IMR-90 (cell line): ENCODE measurements around the gene AUH. TPM values are rescaled to one million over a fixed set of nuclear protein-coding genes. Genes with fewer than 3 reads are reported as not detected.
A peak's percentile ranks its signal among the peaks of the same experiment; 100 is the strongest.

ENCODE experiments used
- ATAC-seq: fragments of 200-7000 bp; cut with Tn5 transposase; 2 replicates; pipeline ENCODE4 v1.9.1; 2020; ENCODE audit warnings: low read depth, mild to moderate bottlenecking, moderate library complexity
- BruUV-seq: library from RNA; stranded (reverse); fragments of 400-500 nt; replicated peaks from 2 replicates; lab custom pipeline; 2021; lab: Mats Ljungman, UMichigan
- CTCF ChIA-PET: fragments of 300-600 bp; formaldehyde crosslinking; extraction: SDS; loops from one replicate; lab custom pipeline; 2021; ENCODE audit warnings: antibody characterized with exemption; lab: Yijun Ruan, JAX
- POLR2A ChIA-PET: fragments of 300-600 bp; sonication (Branson Sonifier 250); formaldehyde crosslinking; loops from one replicate; lab custom pipeline; 2022; ENCODE audit warnings: antibody characterized with exemption; ENCODE audit not compliant: unreplicated experiment; lab: Charles Lee
- DNase-seq: peaks from one replicate; pipeline ENCODE4 v3.0.0; 2013
- H2AFZ ChIP-seq: replicated peaks from 2 replicates; pipeline ENCODE3; 2013; ENCODE audit warnings: low read length, mild to moderate bottlenecking; ENCODE audit not compliant: poor library complexity
- H2AK5ac ChIP-seq: 2 replicates; pipeline ENCODE4 v1.6.1; 2013; ENCODE audit warnings: low read depth, low read length, inconsistent platforms
- H2AK9ac ChIP-seq: replicated peaks from 2 replicates; pipeline ENCODE3; 2013; ENCODE audit warnings: mild to moderate bottlenecking, low read depth, low read length, moderate library complexity; ENCODE audit not compliant: poor library complexity
- H2BK120ac ChIP-seq: 2 replicates; pipeline ENCODE4 v1.6.1; 2013; ENCODE audit warnings: low read depth, low read length, inconsistent platforms
- H2BK15ac ChIP-seq: 3 replicates; pipeline ENCODE4 v1.6.1; 2013; ENCODE audit warnings: low read depth, low read length, inconsistent platforms
- H2BK20ac ChIP-seq: 2 replicates; pipeline ENCODE4 v1.6.1; 2013; ENCODE audit warnings: low read depth, mild to moderate bottlenecking, inconsistent platforms, low read length, moderate library complexity
- H2BK5ac ChIP-seq: 2 replicates; pipeline ENCODE4 v1.6.1; 2013; ENCODE audit warnings: mild to moderate bottlenecking, low read depth, low read length, inconsistent platforms; ENCODE audit not compliant: poor library complexity, severe bottlenecking
- H3K14ac ChIP-seq: replicated peaks from 2 replicates; pipeline ENCODE4 v1.6.1; 2013; ENCODE audit warnings: low read depth, low read length, inconsistent platforms
- H3K18ac ChIP-seq: 2 replicates; pipeline ENCODE4 v1.6.1; 2013; ENCODE audit warnings: low read depth, low read length, control low read depth
- H3K23ac ChIP-seq: 2 replicates; pipeline ENCODE4 v1.6.1; 2013; ENCODE audit warnings: low read depth, low read length, inconsistent platforms
- H3K27ac ChIP-seq: 2 replicates; pipeline ENCODE4 v1.5.1; 2013; ENCODE audit warnings: mild to moderate bottlenecking, control low read depth, low read length; ENCODE audit not compliant: insufficient read depth
- H3K27me3 ChIP-seq: 2 replicates; pipeline ENCODE4 v1.6.1; 2013; ENCODE audit warnings: low read length; ENCODE audit not compliant: control insufficient read depth, insufficient read depth
- H3K36me3 ChIP-seq: 2 replicates; pipeline ENCODE4 v1.6.1; 2013; ENCODE audit warnings: low read length, mixed read lengths; ENCODE audit not compliant: control insufficient read depth, insufficient read depth
- H3K4ac ChIP-seq: 2 replicates; pipeline ENCODE4 v1.6.1; 2013; ENCODE audit warnings: low read depth, low read length, inconsistent platforms
- H3K4me1 ChIP-seq: 2 replicates; pipeline ENCODE4 v1.6.1; 2013; ENCODE audit warnings: low read length, mixed read lengths; ENCODE audit not compliant: control insufficient read depth, insufficient read depth
- H3K4me2 ChIP-seq: 2 replicates; pipeline ENCODE4 v1.6.1; 2013; ENCODE audit warnings: low read depth, mild to moderate bottlenecking, control low read depth, low read length, moderate library complexity
- H3K4me3 ChIP-seq: 2 replicates; pipeline ENCODE4 v1.5.1; 2013; ENCODE audit warnings: low read depth, mild to moderate bottlenecking, control low read depth, low read length, moderate library complexity; ENCODE audit not compliant: insufficient read depth
- H3K56ac ChIP-seq: 2 replicates; pipeline ENCODE4 v1.6.1; 2013; ENCODE audit warnings: low read length, inconsistent platforms; ENCODE audit not compliant: insufficient read depth; ENCODE audit errors: extremely low read depth
- H3K79me1 ChIP-seq, 2 experiments: 2 replicates each; pipeline ENCODE4 v1.6.1; 2013; ENCODE audit warnings: low read length in 2 of 2, inconsistent platforms in 1 of 2, low read depth in 1 of 2
- H3K9ac ChIP-seq: 2 replicates; pipeline ENCODE4 v1.6.1; 2013; ENCODE audit warnings: low read depth, low read length, control low read depth
- H3K9me1 ChIP-seq: 2 replicates; pipeline ENCODE4 v1.6.1; 2013; ENCODE audit warnings: low read length, inconsistent platforms; ENCODE audit not compliant: insufficient read depth
- H3K9me3 ChIP-seq: 2 replicates; pipeline ENCODE4 v1.6.1; 2013; ENCODE audit warnings: low read length; ENCODE audit not compliant: control insufficient read depth, insufficient read depth
- H4K20me1 ChIP-seq: 2 replicates; pipeline ENCODE4 v1.6.1; 2013; ENCODE audit warnings: low read length, inconsistent platforms; ENCODE audit not compliant: insufficient read depth
- H4K5ac ChIP-seq: 2 replicates; pipeline ENCODE4 v1.6.1; 2013; ENCODE audit warnings: mild to moderate bottlenecking, low read depth, low read length, control low read depth
- H4K8ac ChIP-seq, 2 experiments: 2 replicates each; pipeline ENCODE4 v1.6.1; 2013; ENCODE audit warnings: low read depth in 2 of 2, low read length in 2 of 2, control low read depth in 1 of 2, inconsistent platforms in 1 of 2
- H4K91ac ChIP-seq: 2 replicates; pipeline ENCODE4 v1.6.1; 2013; ENCODE audit warnings: low read depth, low read length, inconsistent platforms; ENCODE audit not compliant: insufficient read depth
- BHLHE40 ChIP-seq: fragments of 150-350 bp; IDR thresholded peaks from 2 replicates; pipeline ENCODE4 v1.6.1; 2016; ENCODE audit warnings: mild to moderate bottlenecking, low read depth, low read length
- MAFK ChIP-seq: IDR thresholded peaks from 2 replicates; pipeline ENCODE4 v1.6.1; 2012; ENCODE audit warnings: low read depth, low read length, improper control_type of control experiment
- MAZ ChIP-seq: IDR thresholded peaks from 2 replicates; pipeline ENCODE4 v1.6.1; 2012; ENCODE audit warnings: low read depth, mild to moderate bottlenecking, low read length, improper control_type of control experiment, moderate library complexity, borderline replicate concordance
- MXI1 ChIP-seq: IDR thresholded peaks from 2 replicates; pipeline ENCODE4 v1.6.1; 2012; ENCODE audit warnings: low read depth, mild to moderate bottlenecking, low read length, moderate library complexity, borderline replicate concordance
- NFE2L2 ChIP-seq: fragments of 150-350 bp; IDR thresholded peaks from 2 replicates; pipeline ENCODE4 v1.6.1; 2016; ENCODE audit warnings: low read depth, mild to moderate bottlenecking, low read length
- POLR2A ChIP-seq: IDR thresholded peaks from 2 replicates; pipeline ENCODE4 v1.6.1; 2012; ENCODE audit warnings: mild to moderate bottlenecking, low read depth, low read length
- RAD21 ChIP-seq: IDR thresholded peaks from 2 replicates; pipeline ENCODE4 v1.6.1; 2012; ENCODE audit warnings: low read length, improper control_type of control experiment
- RCOR1 ChIP-seq: IDR thresholded peaks from 2 replicates; pipeline ENCODE4 v1.6.1; 2012; ENCODE audit warnings: mild to moderate bottlenecking, low read length, improper control_type of control experiment; ENCODE audit not compliant: insufficient replicate concordance
- RFX5 ChIP-seq: IDR thresholded peaks from 2 replicates; pipeline ENCODE4 v1.8.0; 2012; ENCODE audit warnings: low read depth, mild to moderate bottlenecking, low read length, moderate library complexity
- SMC3 ChIP-seq: fragments of 150-350 bp; IDR thresholded peaks from 2 replicates; pipeline ENCODE4 v1.6.1; 2016; ENCODE audit warnings: low read depth, mild to moderate bottlenecking, antibody characterized with exemption, low read length, moderate library complexity
- WGBS, 2 experiments: methylation state at CpG; one replicate each; pipeline versions ENCODE4 v1.1.5 to v1.1.7; 2013; ENCODE audit warnings: missing lambda C conversion rate in 2 of 2; ENCODE audit not compliant: insufficient read length in 1 of 2; ENCODE audit errors: extremely low coverage in 2 of 2; 5-methylcytosine and 5-hydroxymethylcytosine counted together
- dilution Hi-C: fragments of 300-500 bp; cut with HindIII; formaldehyde crosslinking; loops from one replicate; pipeline ENCODE4 v1.14.3; 2018; ENCODE audit warnings: low sequenced_read_pairs; ENCODE audit not compliant: unreplicated experiment
- in situ Hi-C: fragments of 300-500 bp; cut with MboI; formaldehyde crosslinking; loops from 3 replicates; pipeline ENCODE4 v1.14.3; 2019; ENCODE audit warnings: low sequenced_read_pairs, inconsistent platforms, mixed read lengths
- intact Hi-C: fragments of 100-400 bp; cut with micrococcal nuclease; formaldehyde crosslinking; loops from 2 replicates; pipeline ENCODE4 v1.10.0; 2022
- polyA plus RNA-seq, 3 experiments: library from polyadenylated mRNA; depleted of rRNA; stranded (reverse); fragments of >200 nt; gene quantifications; 2 replicates each; pipeline ENCODE4 v1.2.3, GENCODE V29; 2012; ENCODE audit warnings: low replicate concordance in 1 of 3
- total RNA-seq: library from RNA; depleted of rRNA; stranded (reverse); fragments of >200 nt; gene quantifications from 2 replicates; pipeline ENCODE4 v1.2.3, GENCODE V29; 2012
- TF ChIP-seq, protein P1 (sequence below): fragments of 150-350 bp; IDR thresholded peaks from 2 replicates; pipeline ENCODE4 v1.6.1; 2016; ENCODE audit warnings: low read depth, mild to moderate bottlenecking, low read length, moderate library complexity, borderline replicate concordance
- TF ChIP-seq, protein P2 (sequence below): conservative IDR thresholded peaks from 2 replicates; pipeline ENCODE4 v1.5.1; 2012; ENCODE audit warnings: mild to moderate bottlenecking, low read depth, low read length, improper control_type of control experiment
- TF ChIP-seq, protein P3 (sequence below): fragments of 150-350 bp; IDR thresholded peaks from 2 replicates; pipeline ENCODE4 v1.6.1; 2017; ENCODE audit warnings: mild to moderate bottlenecking, antibody characterized with exemption, low read length, low read depth

AUH gene
- total and polyA plus RNA-seq, 2 of the 4 experiments (the other 2 are of a cell fraction): 5.9 to 8.1 TPM

DNA sequence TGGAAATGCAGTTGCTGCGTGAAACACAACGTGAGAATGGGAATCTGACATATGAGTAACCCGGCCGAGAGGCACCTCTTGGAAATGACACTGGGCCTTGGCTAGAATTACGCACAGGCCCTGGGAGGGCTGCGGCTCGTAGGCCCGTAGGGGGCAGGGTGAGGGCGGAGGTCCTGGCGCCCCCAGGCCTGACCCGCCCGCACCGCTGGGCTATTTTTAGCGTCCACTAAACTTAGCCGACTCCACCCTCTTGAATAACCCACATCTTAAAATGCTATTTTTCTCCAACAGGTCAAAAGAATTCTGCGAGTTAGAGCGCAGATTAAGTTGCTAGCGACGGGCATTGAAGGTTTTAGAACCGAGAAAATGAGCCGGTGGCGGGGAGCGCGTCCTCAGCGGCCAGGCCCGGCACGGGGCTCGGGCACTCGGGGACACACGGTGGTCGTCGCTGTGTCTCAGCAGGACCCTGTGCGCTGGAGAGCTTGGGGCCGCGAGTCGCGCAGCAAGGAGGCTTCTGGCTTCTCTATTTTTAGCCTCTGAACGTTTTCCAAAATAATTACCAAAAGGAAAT lies 168.5 kb downstream of the AUH start:
- peaks cover 32% of the 10 kb centered on the region for H3K4me1 ChIP-seq
- TF ChIP-seq MXI1 (no peak), RFX5 (no peak), BHLHE40 (peak; percentile 62; the same call in 1 of the 2 replicates), RCOR1 (no peak), MAZ (peak; percentile 79; the same call in 1 of the 2 replicates), POLR2A (peak; percentile 56), NFE2L2 (peak; percentile 73; the same call in 1 of the 2 replicates), MAFK (no peak; the same call in 1 of the 2 replicates), SMC3 (peak; percentile 18; the same call in 1 of the 2 replicates), RAD21 (peak; percentile 41)
- TF ChIP-seq, protein P1, sequence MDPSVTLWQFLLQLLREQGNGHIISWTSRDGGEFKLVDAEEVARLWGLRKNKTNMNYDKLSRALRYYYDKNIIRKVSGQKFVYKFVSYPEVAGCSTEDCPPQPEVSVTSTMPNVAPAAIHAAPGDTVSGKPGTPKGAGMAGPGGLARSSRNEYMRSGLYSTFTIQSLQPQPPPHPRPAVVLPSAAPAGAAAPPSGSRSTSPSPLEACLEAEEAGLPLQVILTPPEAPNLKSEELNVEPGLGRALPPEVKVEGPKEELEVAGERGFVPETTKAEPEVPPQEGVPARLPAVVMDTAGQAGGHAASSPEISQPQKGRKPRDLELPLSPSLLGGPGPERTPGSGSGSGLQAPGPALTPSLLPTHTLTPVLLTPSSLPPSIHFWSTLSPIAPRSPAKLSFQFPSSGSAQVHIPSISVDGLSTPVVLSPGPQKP: no peak
- TF ChIP-seq, protein P2, sequence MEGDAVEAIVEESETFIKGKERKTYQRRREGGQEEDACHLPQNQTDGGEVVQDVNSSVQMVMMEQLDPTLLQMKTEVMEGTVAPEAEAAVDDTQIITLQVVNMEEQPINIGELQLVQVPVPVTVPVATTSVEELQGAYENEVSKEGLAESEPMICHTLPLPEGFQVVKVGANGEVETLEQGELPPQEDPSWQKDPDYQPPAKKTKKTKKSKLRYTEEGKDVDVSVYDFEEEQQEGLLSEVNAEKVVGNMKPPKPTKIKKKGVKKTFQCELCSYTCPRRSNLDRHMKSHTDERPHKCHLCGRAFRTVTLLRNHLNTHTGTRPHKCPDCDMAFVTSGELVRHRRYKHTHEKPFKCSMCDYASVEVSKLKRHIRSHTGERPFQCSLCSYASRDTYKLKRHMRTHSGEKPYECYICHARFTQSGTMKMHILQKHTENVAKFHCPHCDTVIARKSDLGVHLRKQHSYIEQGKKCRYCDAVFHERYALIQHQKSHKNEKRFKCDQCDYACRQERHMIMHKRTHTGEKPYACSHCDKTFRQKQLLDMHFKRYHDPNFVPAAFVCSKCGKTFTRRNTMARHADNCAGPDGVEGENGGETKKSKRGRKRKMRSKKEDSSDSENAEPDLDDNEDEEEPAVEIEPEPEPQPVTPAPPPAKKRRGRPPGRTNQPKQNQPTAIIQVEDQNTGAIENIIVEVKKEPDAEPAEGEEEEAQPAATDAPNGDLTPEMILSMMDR: no peak
- TF ChIP-seq, protein P3, sequence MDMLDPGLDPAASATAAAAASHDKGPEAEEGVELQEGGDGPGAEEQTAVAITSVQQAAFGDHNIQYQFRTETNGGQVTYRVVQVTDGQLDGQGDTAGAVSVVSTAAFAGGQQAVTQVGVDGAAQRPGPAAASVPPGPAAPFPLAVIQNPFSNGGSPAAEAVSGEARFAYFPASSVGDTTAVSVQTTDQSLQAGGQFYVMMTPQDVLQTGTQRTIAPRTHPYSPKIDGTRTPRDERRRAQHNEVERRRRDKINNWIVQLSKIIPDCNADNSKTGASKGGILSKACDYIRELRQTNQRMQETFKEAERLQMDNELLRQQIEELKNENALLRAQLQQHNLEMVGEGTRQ: no peak

More for the DNA sequence above, 168.5 kb downstream of the AUH start:
- Histone ChIP-seq H2BK5ac (peak overlapping the region; percentile 99), H3K36me3 (no peaks in the 10 kb centered on the region), H3K27ac (peak overlapping the region; percentile 94), H3K23ac (peak overlapping the region; percentile 89), H4K5ac (peak overlapping the region; percentile 78), H4K8ac (peak overlapping the region; percentile 93 to 95), H4K91ac (peak overlapping the region; percentile 97), H3K56ac (peak overlapping the region; percentile 96), H3K79me1 (peaks cover 14 to 48% of the 10 kb centered on the region in 2 experiments; a peak in 3 of 4 replicates), H3K9me3 (0 out of 2 replicates have a peak, but pooled peaks cover 2% of the 10 kb centered on the region), H3K9me1 (peaks cover 27% of the 10 kb centered on the region), H2AK9ac (peak overlapping the region; percentile 96), H2AFZ (peak overlapping the region; percentile 82), H4K20me1 (no peaks in the 10 kb centered on the region), H2BK20ac (peak overlapping the region; percentile 82), H3K4me2 (peak overlapping the region; percentile 72), H2BK120ac (peak overlapping the region; percentile 98), H3K18ac (peak overlapping the region; percentile 83), H3K4ac (peak overlapping the region; percentile 97), H3K9ac (peak overlapping the region; percentile 75), H2BK15ac (peak overlapping the region; percentile 64; the same call in 1 of the 3 replicates), H2AK5ac (peak overlapping the region; percentile 80), H3K27me3 (no peaks in the 10 kb centered on the region), H3K4me3 (peak overlapping the region; percentile 15; the same call in 1 of the 2 replicates), H3K14ac (peak overlapping the region; percentile 82)
- TSS peak; percentile 83 for BruUV-seq
- in situ Hi-C loops (loop anchor here (5.0 kb wide), 1 partner anchor 66 kb away; no protein-coding TSS in a partner anchor), dilution Hi-C loops (no loop called here), intact Hi-C loops (loop anchor here (1.0 to 5.0 kb wide), 6 partner anchors 61 to 278 kb away; no protein-coding TSS in a partner anchor)
- ChIA-PET CTCF (interaction anchor here (0.8 kb wide), 1 partner anchor 279 kb away, joined by 3 read pairs; no protein-coding TSS in a partner anchor), POLR2A (interaction anchor here (0.6 kb wide), 1 partner anchor 709 kb away, joined by 4 read pairs; no protein-coding TSS in a partner anchor)
- DNase-seq (peak; percentile 100), ATAC-seq (peak; percentile 80)
- WGBS, 2 experiments: 0% methylated on average over 16 of the region's 38 CpGs; no CpG with 5 or more reads in 1 of the 2 experiments
